Measurements from ENCODE around the gene TMEM258. TPM values are rescaled to one million over a fixed set of nuclear protein-coding genes. Genes with fewer than 3 reads are reported as not detected.
A peak's percentile ranks its signal among the peaks of the same experiment; 100 is the strongest.

The TMEM258 gene
- total RNA-seq, 1 experiment from 2014 or later, result 201 TPM

GRCh38 chr11:61774411-61774810 lies 18.0 kb downstream of the TMEM258 start:
- H2AK5ac ChIP-seq (ENCODE audit: insufficient read length, low read length), result no peak overlapping the region
- H3K27ac Mint-ChIP-seq, result peak overlapping the region in 1 of 3 experiments; percentile 12; a peak in 2 of 7 replicates
- H3K4me3 Mint-ChIP-seq, result no peak overlapping the region
- H3K27me3 Mint-ChIP-seq (ENCODE audit: low read depth), result peaks cover 2% of the 10 kb centered on the region; the same call in 1 of the 2 replicates
- TF ChIP-seq, protein P1, sequence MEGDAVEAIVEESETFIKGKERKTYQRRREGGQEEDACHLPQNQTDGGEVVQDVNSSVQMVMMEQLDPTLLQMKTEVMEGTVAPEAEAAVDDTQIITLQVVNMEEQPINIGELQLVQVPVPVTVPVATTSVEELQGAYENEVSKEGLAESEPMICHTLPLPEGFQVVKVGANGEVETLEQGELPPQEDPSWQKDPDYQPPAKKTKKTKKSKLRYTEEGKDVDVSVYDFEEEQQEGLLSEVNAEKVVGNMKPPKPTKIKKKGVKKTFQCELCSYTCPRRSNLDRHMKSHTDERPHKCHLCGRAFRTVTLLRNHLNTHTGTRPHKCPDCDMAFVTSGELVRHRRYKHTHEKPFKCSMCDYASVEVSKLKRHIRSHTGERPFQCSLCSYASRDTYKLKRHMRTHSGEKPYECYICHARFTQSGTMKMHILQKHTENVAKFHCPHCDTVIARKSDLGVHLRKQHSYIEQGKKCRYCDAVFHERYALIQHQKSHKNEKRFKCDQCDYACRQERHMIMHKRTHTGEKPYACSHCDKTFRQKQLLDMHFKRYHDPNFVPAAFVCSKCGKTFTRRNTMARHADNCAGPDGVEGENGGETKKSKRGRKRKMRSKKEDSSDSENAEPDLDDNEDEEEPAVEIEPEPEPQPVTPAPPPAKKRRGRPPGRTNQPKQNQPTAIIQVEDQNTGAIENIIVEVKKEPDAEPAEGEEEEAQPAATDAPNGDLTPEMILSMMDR (conservative IDR thresholded peaks at IDR 0.05), result no peak
- H3K4ac ChIP-seq (ENCODE audit: low read depth, low read length), result no peak overlapping the region
- no peak overlapping the region for H3K14ac ChIP-seq (ENCODE audit: insufficient read depth, low read length)
- no peaks in the 10 kb centered on the region for H3K79me2 ChIP-seq (ENCODE audit: insufficient read depth, low read length)
- no peak overlapping the region for H2BK12ac ChIP-seq (ENCODE audit: insufficient read length, low read depth, low read length)
- no peaks in the 10 kb centered on the region for H3K27me3 ChIP-seq (ENCODE audit: insufficient read depth, low read length)
- H3K9ac ChIP-seq (ENCODE audit: extremely low read depth, insufficient read length, low read length), result no peak overlapping the region
- no peak overlapping the region for H4K8ac ChIP-seq (replicated peaks; ENCODE audit: insufficient read length, low read depth, low read length)
- no peak overlapping the region for H2BK20ac ChIP-seq (ENCODE audit: low read depth, low read length, poor library complexity, severe bottlenecking)
- H4K91ac ChIP-seq (ENCODE audit: insufficient read length, low read depth, low read length), result no peak overlapping the region
- H3K56ac ChIP-seq (ENCODE audit: insufficient read length, low read depth, low read length), result no peak overlapping the region
- H3T11ph ChIP-seq (ENCODE audit: low read length), result no peak overlapping the region
- H2AFZ ChIP-seq (ENCODE audit: low read length), result no peak overlapping the region
- H2BK120ac ChIP-seq (ENCODE audit: low read depth, low read length, poor library complexity, severe bottlenecking), result no peak overlapping the region
- H3K23me2 ChIP-seq (ENCODE audit: insufficient read length, low read depth, low read length, poor library complexity, severe bottlenecking), result no peaks in the 10 kb centered on the region
- H3K9me3 Mint-ChIP-seq, result peaks cover 0 to 5% of the 10 kb centered on the region in 2 experiments; a peak in 2 of 5 replicates
- peaks cover 3 to 10% (median 7%) of the 10 kb centered on the region in 3 experiments for H3K36me3 Mint-ChIP-seq (ENCODE audit: insufficient read depth in 1 of 3, low read depth in 3 of 3)
- H4K20me1 ChIP-seq (ENCODE audit: control insufficient read depth, insufficient read depth, insufficient read length), result no peaks in the 10 kb centered on the region
- no peak overlapping the region for H3K18ac ChIP-seq (ENCODE audit: insufficient read length, low read depth, low read length)
- H2BK5ac ChIP-seq (ENCODE audit: insufficient read length, low read length), result no peak overlapping the region
- DNase-seq, result no peak
- H3K4me1 ChIP-seq (ENCODE audit: insufficient read depth, low read length), result no peaks in the 10 kb centered on the region
- WGBS (ENCODE audit: extremely low coverage, insufficient read length, low lambda C conversion rate), result no CpG with 5 or more reads among the region's 12 CpGs
- H4K5ac ChIP-seq (ENCODE audit: insufficient read length, low read depth, low read length), result no peak overlapping the region
- no peak overlapping the region for H3K4me2 ChIP-seq (ENCODE audit: insufficient read depth, insufficient read length, low read length)
- peaks cover 23 to 34% of the 10 kb centered on the region in 2 experiments for H3K4me1 Mint-ChIP-seq
- H3K9me3 ChIP-seq (ENCODE audit: control insufficient read depth, low read depth, low read length), result no peaks in the 10 kb centered on the region
- H3K79me1 ChIP-seq (ENCODE audit: insufficient read depth, low read depth, low read length, poor library complexity, severe bottlenecking), result no peaks in the 10 kb centered on the region
- no peak overlapping the region for H2BK15ac ChIP-seq (ENCODE audit: low read depth, low read length)
- H3K27ac ChIP-seq (ENCODE audit: insufficient read length, low read depth, low read length), result no peak overlapping the region
- no peak overlapping the region for H3K23ac ChIP-seq (ENCODE audit: insufficient read length, low read depth, low read length)
